ENCODE data around the gene NYAP2.

NYAP2 gene

DNA sequence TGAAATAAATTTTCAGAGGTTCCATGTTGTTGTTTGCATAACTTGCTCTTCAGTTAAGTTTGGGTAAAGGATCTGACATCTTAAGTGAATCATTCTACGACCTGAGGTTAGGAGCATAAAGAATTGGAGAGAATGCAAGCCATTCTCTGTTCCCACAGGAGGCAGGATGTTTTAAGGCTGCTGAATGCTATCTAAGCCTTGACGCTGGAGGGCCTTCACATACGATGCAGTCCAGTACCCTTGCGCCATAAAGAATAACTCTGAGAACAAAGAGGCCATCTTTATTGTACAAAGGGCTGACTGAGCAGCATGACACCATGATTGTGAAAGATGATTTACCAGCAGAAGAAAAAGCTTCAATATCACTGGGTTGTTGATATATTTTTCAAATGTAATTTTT is 198.4 kb downstream of the NYAP2 start:
- peak; percentile 7 to 10 for DNase-seq
- WGBS (ENCODE audit: extremely low coverage, insufficient coverage, insufficient read length), result no CpG with 5 or more reads among the region's 4 CpGs
- H3K27ac ChIP-seq (ENCODE audit: low read depth, low read length), result no peak overlapping the region
- H3K18ac ChIP-seq (ENCODE audit: low read length), result no peak overlapping the region
- H3K79me1 ChIP-seq (ENCODE audit: low read length), result no peaks in the 10 kb centered on the region
- no peak overlapping the region for H3K4ac ChIP-seq (ENCODE audit: low read depth, low read length)
- no peaks in the 10 kb centered on the region for H3K79me2 ChIP-seq (ENCODE audit: control insufficient read depth, insufficient read depth, low read length, poor library complexity)
- no peak overlapping the region for H3K23ac ChIP-seq (ENCODE audit: low read length)
- H3K36me3 ChIP-seq (ENCODE audit: control insufficient read depth in 1 of 2, insufficient read depth in 2 of 2, low read length in 2 of 2), result no peaks in the 10 kb centered on the region
- H3K4me3 ChIP-seq (ENCODE audit: low read depth, low read length), result no peak overlapping the region
- no peak overlapping the region for H2BK120ac ChIP-seq (ENCODE audit: insufficient read depth, low read length, poor library complexity)
- no peak overlapping the region for H2BK12ac ChIP-seq (ENCODE audit: low read length)
- no peak overlapping the region for H3K14ac ChIP-seq (ENCODE audit: low read length)
- no peaks in the 10 kb centered on the region for H3K4me1 ChIP-seq (ENCODE audit: control insufficient read depth in 1 of 2, insufficient read depth in 2 of 2, low read length in 2 of 2)
- no peak overlapping the region for H4K12ac ChIP-seq (ENCODE audit: low read depth, low read length)
- no peak overlapping the region for H3K9ac ChIP-seq (ENCODE audit: low read length)
- H3K9me3 ChIP-seq (ENCODE audit: insufficient read depth, low read depth, low read length), result peaks cover 2% of the 10 kb centered on the region
- H3K27me3 ChIP-seq (ENCODE audit: insufficient read depth, low read length), result no peaks in the 10 kb centered on the region
- no peak overlapping the region for H4K8ac ChIP-seq (ENCODE audit: low read depth, low read length)
- H4K91ac ChIP-seq (ENCODE audit: low read depth, low read length), result no peak overlapping the region
- H2BK5ac ChIP-seq (ENCODE audit: low read depth, low read length, poor library complexity), result no peak overlapping the region
- no peak overlapping the region for H2AK5ac ChIP-seq (ENCODE audit: low read length)
- H2AFZ ChIP-seq (ENCODE audit: insufficient read depth, low read length, poor library complexity), result no peak overlapping the region
- H3K4me2 ChIP-seq (ENCODE audit: low read length), result no peak overlapping the region

DNA sequence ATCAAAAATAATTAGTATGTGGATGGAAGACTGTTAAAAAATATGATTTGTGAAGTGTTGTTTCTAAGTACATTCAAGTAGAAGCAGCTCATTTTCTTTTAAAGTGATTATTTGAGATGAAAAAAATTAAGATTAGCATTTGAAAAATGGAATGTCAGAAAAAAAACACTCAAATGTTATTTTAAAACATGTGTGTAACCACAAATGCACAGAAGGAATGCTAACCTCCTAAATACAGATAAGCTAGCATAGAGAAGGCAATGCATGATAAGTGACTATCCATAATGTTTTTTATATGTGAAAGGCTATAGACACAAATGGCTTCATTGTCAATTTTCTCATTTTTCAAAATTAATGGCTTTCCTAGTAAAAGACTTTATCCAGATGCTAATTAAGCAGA is 198.9 kb downstream of the NYAP2 start:
- Histone ChIP-seq H3K27me3 (ENCODE audit: insufficient read depth, low read length) (no peaks in the 10 kb centered on the region), H3K4me3 (ENCODE audit: low read depth, low read length) (no peak overlapping the region), H4K8ac (ENCODE audit: low read depth, low read length) (no peak overlapping the region), H2BK12ac (ENCODE audit: low read length) (no peak overlapping the region), H4K12ac (ENCODE audit: low read depth, low read length) (no peak overlapping the region), H3K36me3 (ENCODE audit: control insufficient read depth in 1 of 2, insufficient read depth in 2 of 2, low read length in 2 of 2) (no peaks in the 10 kb centered on the region), H3K4ac (ENCODE audit: low read depth, low read length) (no peak overlapping the region), H4K91ac (ENCODE audit: low read depth, low read length) (no peak overlapping the region), H3K18ac (ENCODE audit: low read length) (no peak overlapping the region), H3K9ac (ENCODE audit: low read length) (no peak overlapping the region), H3K27ac (ENCODE audit: low read depth, low read length) (no peak overlapping the region), H3K4me2 (ENCODE audit: low read length) (no peak overlapping the region), H2AFZ (ENCODE audit: insufficient read depth, low read length, poor library complexity) (no peak overlapping the region), H3K4me1 (ENCODE audit: control insufficient read depth in 1 of 2, insufficient read depth in 2 of 2, low read length in 2 of 2) (no peaks in the 10 kb centered on the region), H3K23ac (ENCODE audit: low read length) (no peak overlapping the region), H2AK5ac (ENCODE audit: low read length) (no peak overlapping the region), H2BK5ac (ENCODE audit: low read depth, low read length, poor library complexity) (no peak overlapping the region), H3K79me2 (ENCODE audit: control insufficient read depth, insufficient read depth, low read length, poor library complexity) (no peaks in the 10 kb centered on the region), H3K79me1 (ENCODE audit: low read length) (no peaks in the 10 kb centered on the region), H3K14ac (ENCODE audit: low read length) (no peak overlapping the region), H3K9me3 (ENCODE audit: insufficient read depth, low read depth, low read length) (peaks cover 2% of the 10 kb centered on the region), H2BK120ac (ENCODE audit: insufficient read depth, low read length, poor library complexity) (no peak overlapping the region)
- DNase-seq, result no peak

DNA sequence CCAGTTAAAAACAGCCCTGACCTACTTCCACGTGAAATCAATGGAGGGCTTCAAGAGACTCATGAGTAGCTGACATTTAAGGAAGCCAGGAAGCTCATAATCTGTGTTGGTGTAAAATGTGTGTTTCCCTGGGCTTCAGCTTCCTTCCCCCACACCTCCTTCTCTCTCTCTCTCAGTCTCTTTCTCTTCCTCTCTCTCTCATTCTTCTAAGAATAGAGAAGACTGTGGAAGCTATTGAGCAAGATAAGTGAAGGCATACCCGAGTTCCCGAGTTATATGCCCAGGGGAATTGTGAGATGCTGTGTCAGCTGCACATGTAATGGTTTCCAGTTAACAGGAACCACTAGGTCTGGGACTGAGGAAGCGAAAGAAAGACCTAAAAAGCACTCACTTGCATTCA is 199.4 kb downstream of the NYAP2 start:
- H2BK5ac ChIP-seq (ENCODE audit: low read depth, low read length, poor library complexity), result no peak overlapping the region
- peaks cover 2% of the 10 kb centered on the region for H3K9me3 ChIP-seq (ENCODE audit: insufficient read depth, low read depth, low read length)
- no peaks in the 10 kb centered on the region for H3K36me3 ChIP-seq (ENCODE audit: control insufficient read depth in 1 of 2, insufficient read depth in 2 of 2, low read length in 2 of 2)
- H3K4me2 ChIP-seq (ENCODE audit: low read length), result no peak overlapping the region
- no peaks in the 10 kb centered on the region for H3K79me2 ChIP-seq (ENCODE audit: control insufficient read depth, insufficient read depth, low read length, poor library complexity)
- no peak overlapping the region for H2AK5ac ChIP-seq (ENCODE audit: low read length)
- DNase-seq, result no peak
- no peaks in the 10 kb centered on the region for H3K27me3 ChIP-seq (ENCODE audit: insufficient read depth, low read length)
- WGBS (ENCODE audit: extremely low coverage, insufficient coverage, insufficient read length), result no CpG with 5 or more reads among the region's 4 CpGs
- no peaks in the 10 kb centered on the region for H3K79me1 ChIP-seq (ENCODE audit: low read length)
- H4K91ac ChIP-seq (ENCODE audit: low read depth, low read length), result no peak overlapping the region
- H2BK12ac ChIP-seq (ENCODE audit: low read length), result no peak overlapping the region
- no peak overlapping the region for H3K14ac ChIP-seq (ENCODE audit: low read length)
- H3K9ac ChIP-seq (ENCODE audit: low read length), result no peak overlapping the region
- H3K23ac ChIP-seq (ENCODE audit: low read length), result no peak overlapping the region
- no peak overlapping the region for H3K4me3 ChIP-seq (ENCODE audit: low read depth, low read length)
- H3K4me1 ChIP-seq (ENCODE audit: control insufficient read depth in 1 of 2, insufficient read depth in 2 of 2, low read length in 2 of 2), result no peaks in the 10 kb centered on the region
- no peak overlapping the region for H3K4ac ChIP-seq (ENCODE audit: low read depth, low read length)
- H2AFZ ChIP-seq (ENCODE audit: insufficient read depth, low read length, poor library complexity), result no peak overlapping the region
- H4K12ac ChIP-seq (ENCODE audit: low read depth, low read length), result no peak overlapping the region
- H2BK120ac ChIP-seq (ENCODE audit: insufficient read depth, low read length, poor library complexity), result no peak overlapping the region
- no peak overlapping the region for H4K8ac ChIP-seq (ENCODE audit: low read depth, low read length)
- H3K27ac ChIP-seq (ENCODE audit: low read depth, low read length), result no peak overlapping the region
- no peak overlapping the region for H3K18ac ChIP-seq (ENCODE audit: low read length)

DNA sequence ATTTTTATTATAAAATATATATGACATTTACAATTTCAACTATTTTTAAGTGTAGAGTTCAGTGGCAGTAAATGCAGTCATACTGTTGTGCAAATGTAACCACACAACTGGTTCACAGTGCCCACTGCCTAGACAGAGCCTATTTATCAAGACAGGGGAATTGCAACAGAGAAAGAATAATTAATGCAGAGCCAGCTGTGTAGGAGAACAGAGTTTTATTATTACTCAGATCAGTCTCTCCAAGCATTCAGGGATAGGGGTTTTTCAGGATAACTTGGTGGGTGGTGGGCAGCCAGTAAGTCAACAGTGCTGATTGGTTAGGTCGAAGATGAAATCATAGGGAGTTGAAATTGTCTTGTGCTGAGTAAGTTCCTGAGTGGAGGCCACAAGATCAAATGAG is 200.3 kb downstream of the NYAP2 start:
- H3K9me3 ChIP-seq (ENCODE audit: insufficient read depth, low read depth, low read length), result peaks cover 2% of the 10 kb centered on the region
- H3K27me3 ChIP-seq (ENCODE audit: insufficient read depth, low read length), result no peaks in the 10 kb centered on the region
- H2AK5ac ChIP-seq (ENCODE audit: low read length), result no peak overlapping the region
- no peak overlapping the region for H3K4me2 ChIP-seq (ENCODE audit: low read length)
- H3K79me2 ChIP-seq (ENCODE audit: control insufficient read depth, insufficient read depth, low read length, poor library complexity), result no peaks in the 10 kb centered on the region
- no peak overlapping the region for H3K4me3 ChIP-seq (ENCODE audit: low read depth, low read length)
- no peak overlapping the region for H4K8ac ChIP-seq (ENCODE audit: low read depth, low read length)
- no peak overlapping the region for H3K27ac ChIP-seq (ENCODE audit: low read depth, low read length)
- no peak overlapping the region for H3K23ac ChIP-seq (ENCODE audit: low read length)
- no peak overlapping the region for H4K91ac ChIP-seq (ENCODE audit: low read depth, low read length)
- H3K9ac ChIP-seq (ENCODE audit: low read length), result no peak overlapping the region
- no CpG with 5 or more reads among the region's 1 CpG for WGBS (ENCODE audit: extremely low coverage, insufficient coverage, insufficient read length)
- no peak overlapping the region for H3K4ac ChIP-seq (ENCODE audit: low read depth, low read length)
- H3K18ac ChIP-seq (ENCODE audit: low read length), result no peak overlapping the region
- no peak overlapping the region for H2BK12ac ChIP-seq (ENCODE audit: low read length)
- H4K12ac ChIP-seq (ENCODE audit: low read depth, low read length), result no peak overlapping the region
- H2BK5ac ChIP-seq (ENCODE audit: low read depth, low read length, poor library complexity), result no peak overlapping the region
- no peaks in the 10 kb centered on the region for H3K36me3 ChIP-seq (ENCODE audit: control insufficient read depth in 1 of 2, insufficient read depth in 2 of 2, low read length in 2 of 2)
- no peak for DNase-seq
- no peak overlapping the region for H2AFZ ChIP-seq (ENCODE audit: insufficient read depth, low read length, poor library complexity)
- H3K79me1 ChIP-seq (ENCODE audit: low read length), result no peaks in the 10 kb centered on the region
- no peak overlapping the region for H3K14ac ChIP-seq (ENCODE audit: low read length)
- no peaks in the 10 kb centered on the region for H3K4me1 ChIP-seq (ENCODE audit: control insufficient read depth in 1 of 2, insufficient read depth in 2 of 2, low read length in 2 of 2)
- H2BK120ac ChIP-seq (ENCODE audit: insufficient read depth, low read length, poor library complexity), result no peak overlapping the region

DNA sequence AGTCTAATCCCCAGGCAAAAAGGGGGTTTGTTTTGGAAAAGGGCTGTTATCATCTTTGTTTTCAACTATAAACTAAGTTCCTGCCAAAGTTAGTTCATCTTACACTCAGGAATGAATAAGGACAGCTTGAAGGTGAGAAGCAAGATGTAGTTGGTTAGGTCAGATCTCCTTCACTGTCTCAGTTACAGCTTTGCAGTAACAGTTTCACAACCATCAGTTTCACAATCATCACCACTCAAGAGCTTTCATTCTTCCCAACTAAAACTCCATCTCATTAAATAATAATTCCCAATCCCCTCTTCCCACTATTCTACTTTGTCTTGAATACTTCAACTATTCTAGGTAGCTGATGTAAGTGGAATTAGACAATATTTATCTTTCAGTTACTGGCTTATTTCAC is 200.9 kb downstream of the NYAP2 start:
- Histone ChIP-seq H3K27me3 (ENCODE audit: insufficient read depth, low read length) (no peaks in the 10 kb centered on the region), H3K4me2 (ENCODE audit: low read length) (no peak overlapping the region), H4K8ac (ENCODE audit: low read depth, low read length) (no peak overlapping the region), H4K12ac (ENCODE audit: low read depth, low read length) (no peak overlapping the region), H3K79me1 (ENCODE audit: low read length) (no peaks in the 10 kb centered on the region), H3K4ac (ENCODE audit: low read depth, low read length) (no peak overlapping the region), H2AFZ (ENCODE audit: insufficient read depth, low read length, poor library complexity) (no peak overlapping the region), H3K27ac (ENCODE audit: low read depth, low read length) (no peak overlapping the region), H3K14ac (ENCODE audit: low read length) (no peak overlapping the region), H3K9ac (ENCODE audit: low read length) (no peak overlapping the region), H3K9me3 (ENCODE audit: insufficient read depth, low read depth, low read length) (peaks cover 2% of the 10 kb centered on the region), H3K23ac (ENCODE audit: low read length) (no peak overlapping the region), H3K18ac (ENCODE audit: low read length) (no peak overlapping the region), H2BK5ac (ENCODE audit: low read depth, low read length, poor library complexity) (no peak overlapping the region), H2BK12ac (ENCODE audit: low read length) (no peak overlapping the region), H3K4me1 (ENCODE audit: control insufficient read depth in 1 of 2, insufficient read depth in 2 of 2, low read length in 2 of 2) (no peaks in the 10 kb centered on the region), H2AK5ac (ENCODE audit: low read length) (no peak overlapping the region), H4K91ac (ENCODE audit: low read depth, low read length) (no peak overlapping the region), H3K79me2 (ENCODE audit: control insufficient read depth, insufficient read depth, low read length, poor library complexity) (no peaks in the 10 kb centered on the region), H3K36me3 (ENCODE audit: control insufficient read depth in 1 of 2, insufficient read depth in 2 of 2, low read length in 2 of 2) (no peaks in the 10 kb centered on the region), H2BK120ac (ENCODE audit: insufficient read depth, low read length, poor library complexity) (no peak overlapping the region), H3K4me3 (ENCODE audit: low read depth, low read length) (no peak overlapping the region)
- DNase-seq, result no peak
